ENCODE data around the gene CDC5L.
"Not testable (repeated sequence)": the region's sequence is repeated elsewhere in the genome, so short reads cannot be mapped to it uniquely, and the experiment has no call there.

CDC5L gene

GRCh38 chr6:44387346-44388134 is at the start of gene CDC5L:
TSS of gene CDC5L (plus strand) at chr6:44387706. CDS start at chr6:44387824, 118 bp downstream.
- DNase-seq: peak; percentile 97

- peak; percentile 69 for DNase-seq
Observed at GRCh38 chr6:44338228-44339122, 49.0 kb upstream of the CDC5L start.

GRCh38 chr6:44339301-44339700 is 48.2 kb upstream of the CDC5L start:
- DNase-seq: no peak

GRCh38 chr6:44339763-44340625 is 47.5 kb upstream of the CDC5L start:
- DNase-seq: peak; percentile 59

GRCh38 chr6:44341095-44341890 is 46.2 kb upstream of the CDC5L start:
- no peak for DNase-seq

- DNase-seq: peak; percentile 29
Observed at GRCh38 chr6:44342052-44342451, 45.5 kb upstream of the CDC5L start.

- no peak for DNase-seq
Observed at GRCh38 chr6:44342489-44342888, 45.0 kb upstream of the CDC5L start, which contains the start of gene SPATS1. TSS of gene SPATS1 (plus strand) at chr6:44342650. CDS start at chr6:44343096, 446 bp downstream.

GRCh38 chr6:44346818-44347217 is 40.7 kb upstream of the CDC5L start:
- DNase-seq: not testable (repeated sequence)

GRCh38 chr6:44349904-44350649 is 37.4 kb upstream of the CDC5L start:
- peak; percentile 70 for DNase-seq

GRCh38 chr6:44350650-44350994 is 36.9 kb upstream of the CDC5L start:
- DNase-seq: not testable (repeated sequence)

- no peak for DNase-seq
Observed at GRCh38 chr6:44352259-44352658, 35.2 kb upstream of the CDC5L start.

GRCh38 chr6:44353336-44353735 is 34.2 kb upstream of the CDC5L start:
- no peak for DNase-seq

- no peak for DNase-seq
Observed at GRCh38 chr6:44355640-44356039, 31.9 kb upstream of the CDC5L start.

GRCh38 chr6:44356487-44356886 is 31.0 kb upstream of the CDC5L start:
- peak; percentile 66 for DNase-seq

- DNase-seq: no peak
Observed at GRCh38 chr6:44359973-44360372, 27.5 kb upstream of the CDC5L start.

GRCh38 chr6:44361947-44362346 is 25.6 kb upstream of the CDC5L start:
- DNase-seq: no peak

GRCh38 chr6:44363377-44363926 is 24.1 kb upstream of the CDC5L start:
- no peak for DNase-seq

GRCh38 chr6:44366781-44367180 is 20.7 kb upstream of the CDC5L start:
- DNase-seq: no peak

GRCh38 chr6:44367681-44368080 is 19.8 kb upstream of the CDC5L start:
- peak; percentile 60 for DNase-seq

- DNase-seq: no peak
Observed at GRCh38 chr6:44373051-44373450, 14.5 kb upstream of the CDC5L start.

- DNase-seq: no peak
Observed at GRCh38 chr6:44373787-44374186, 13.7 kb upstream of the CDC5L start.
